NCI-H187 (cell line): Measurements from ENCODE around the gene STK32A.
A peak's percentile ranks its signal among the peaks of the same experiment; 100 is the strongest.
"Not testable (repeated sequence)": the region's sequence is repeated elsewhere in the genome, so short reads cannot be mapped to it uniquely, and the experiment has no call there.

Source experiments
- DNase-seq, 2 experiments: peaks; one replicate each; lab custom pipeline; 2025; lab: John Stamatoyannopoulos, UW

Gene STK32A

DNA sequence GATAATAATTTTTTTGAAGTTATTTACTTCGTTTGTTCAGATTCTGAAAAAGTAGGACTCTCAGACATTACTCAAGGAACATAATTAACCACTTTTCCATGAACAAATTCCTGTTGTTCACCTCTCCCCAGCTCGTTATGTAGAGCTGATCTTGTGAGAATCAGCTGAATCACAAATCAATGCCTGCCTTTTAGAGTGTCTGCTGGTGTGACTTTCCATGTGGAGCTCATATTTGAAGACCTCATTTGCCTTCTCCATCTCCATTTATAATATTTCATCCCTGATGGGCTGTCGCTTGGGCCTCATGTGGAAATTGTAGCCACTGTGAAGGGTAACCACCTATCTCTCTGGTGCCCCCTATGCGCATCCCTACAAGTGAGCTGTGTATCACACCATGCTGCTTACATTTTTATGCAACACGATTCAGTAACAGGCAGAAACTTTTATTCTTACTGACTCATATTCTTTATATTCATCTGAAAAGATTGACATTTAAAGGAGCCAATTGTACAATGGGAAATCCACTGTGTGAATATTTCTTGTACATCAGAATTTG, 111.3 kb downstream of the STK32A start:
- no peak for DNase-seq

DNA sequence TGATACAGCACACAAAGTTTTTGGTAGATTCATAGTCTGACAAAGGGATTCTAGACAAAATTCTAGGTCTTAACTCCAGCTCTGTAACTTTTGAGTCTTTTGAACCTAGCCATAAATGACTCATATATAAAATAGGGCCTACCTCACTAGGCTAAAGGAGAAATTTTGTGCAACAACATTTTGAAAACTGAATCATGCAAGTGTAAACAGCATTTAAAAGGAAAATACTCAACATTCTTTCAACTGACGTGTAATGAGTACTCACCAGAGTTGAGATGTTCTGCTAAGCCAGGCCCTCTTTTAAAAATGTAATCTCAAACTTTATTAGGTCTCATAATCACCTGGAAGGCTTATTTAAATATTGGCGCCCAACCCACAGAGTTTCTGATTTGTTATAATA, 113.2 kb downstream of the STK32A start:
- DNase-seq = no peak

DNA sequence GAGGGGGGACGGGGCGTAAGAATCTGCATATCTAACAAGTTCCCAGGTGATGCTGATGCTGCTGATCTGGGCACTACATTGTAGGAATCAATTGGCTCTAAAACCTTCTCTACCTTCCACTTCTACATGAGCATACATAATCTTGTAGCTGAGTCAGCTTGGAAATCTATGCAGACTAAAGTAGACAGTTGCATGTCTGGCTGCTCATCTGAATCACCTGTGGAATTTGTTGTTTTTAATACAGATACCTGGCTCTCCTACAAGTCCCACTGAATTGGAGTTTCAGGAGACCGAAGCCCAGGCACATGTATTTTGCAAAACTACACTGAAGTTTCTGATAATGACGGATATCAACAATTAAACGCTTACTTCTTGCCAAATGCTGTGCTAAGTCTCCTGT, 113.6 kb downstream of the STK32A start:
- DNase-seq = no peak

DNA sequence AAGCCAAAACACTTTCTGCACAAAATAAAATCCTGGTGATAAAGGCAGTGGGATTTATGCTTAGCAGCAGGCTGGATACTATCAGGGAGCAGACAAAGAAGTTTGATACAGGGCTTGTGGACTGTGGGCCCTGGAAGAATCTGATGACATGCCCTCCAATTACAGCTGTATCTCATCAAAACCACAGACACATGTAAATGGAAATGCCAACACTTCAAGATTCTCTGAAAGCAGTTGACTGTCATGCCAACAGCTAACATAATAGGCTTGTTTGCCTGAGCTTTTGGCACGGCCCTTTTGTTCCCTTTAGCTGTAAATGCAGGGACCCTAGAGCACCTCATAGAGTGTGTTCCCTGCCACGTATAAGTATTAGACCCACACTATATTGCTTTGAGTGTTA, 114.4 kb downstream of the STK32A start:
- no peak for DNase-seq

DNA sequence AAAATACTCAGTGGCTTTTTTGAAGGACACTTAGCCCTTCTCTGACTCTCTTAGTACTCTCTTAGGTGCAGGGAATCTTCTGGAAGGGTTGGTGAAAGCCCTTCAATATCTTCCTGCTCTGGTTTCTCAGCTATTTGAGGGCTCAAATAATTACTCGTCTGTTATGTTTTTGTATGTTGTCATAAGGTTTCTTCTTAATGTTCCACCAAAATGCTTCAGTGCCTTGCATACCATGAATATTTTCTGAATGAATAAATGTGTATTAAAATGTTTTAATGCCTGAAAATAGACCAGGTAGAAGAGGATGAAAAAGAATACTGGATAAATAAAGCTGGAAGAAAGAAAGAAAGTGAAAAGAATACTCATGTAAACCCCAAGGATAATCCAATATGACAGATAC, 124.3 kb downstream of the STK32A start:
- DNase-seq = no peak

- no peak for DNase-seq
These were observed 124.8 kb downstream of the STK32A start for GRCh38 chr5:147359581-147359980.

- no peak for DNase-seq
These were observed 126.0 kb downstream of the STK32A start for GRCh38 chr5:147360816-147361215.

DNA sequence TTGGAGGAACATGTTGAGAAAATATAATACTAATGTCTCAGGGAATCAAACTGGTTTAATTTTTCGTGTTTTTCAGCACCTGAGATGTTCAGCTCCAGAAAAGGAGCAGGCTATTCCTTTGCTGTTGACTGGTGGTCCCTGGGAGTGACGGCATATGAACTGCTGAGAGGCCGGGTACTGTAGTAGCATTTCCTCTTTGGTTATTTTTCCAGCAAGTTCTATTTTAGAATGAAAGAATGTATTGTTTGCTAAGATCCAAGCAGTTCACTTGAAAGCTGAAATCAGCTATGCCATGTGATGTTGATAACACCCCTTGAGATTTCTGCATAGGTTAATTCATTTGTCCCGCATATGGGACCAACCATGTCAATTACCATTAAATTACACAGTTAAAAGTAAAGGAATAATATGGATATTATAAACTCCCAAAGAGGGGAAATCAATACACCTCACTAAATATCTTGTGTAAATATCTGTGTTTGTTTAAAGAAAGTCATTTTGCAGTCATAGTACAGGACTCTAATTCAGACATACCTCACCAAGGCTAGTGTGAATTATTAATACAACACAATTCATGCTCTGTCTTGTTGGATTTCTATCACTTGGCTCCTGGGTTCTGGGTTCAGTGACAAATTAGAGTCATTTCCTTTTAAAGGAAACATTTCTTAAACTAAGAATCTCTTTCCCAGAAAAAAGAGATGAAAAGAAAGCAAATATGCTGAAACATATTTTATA, 126.8 kb downstream of the STK32A start:
- DNase-seq = no peak

- DNase-seq = not testable (repeated sequence)
These were observed 132.6 kb downstream of the STK32A start for GRCh38 chr5:147367381-147367780.

- no peak for DNase-seq
These were observed 135.0 kb downstream of the STK32A start for GRCh38 chr5:147369742-147370374.

DNA sequence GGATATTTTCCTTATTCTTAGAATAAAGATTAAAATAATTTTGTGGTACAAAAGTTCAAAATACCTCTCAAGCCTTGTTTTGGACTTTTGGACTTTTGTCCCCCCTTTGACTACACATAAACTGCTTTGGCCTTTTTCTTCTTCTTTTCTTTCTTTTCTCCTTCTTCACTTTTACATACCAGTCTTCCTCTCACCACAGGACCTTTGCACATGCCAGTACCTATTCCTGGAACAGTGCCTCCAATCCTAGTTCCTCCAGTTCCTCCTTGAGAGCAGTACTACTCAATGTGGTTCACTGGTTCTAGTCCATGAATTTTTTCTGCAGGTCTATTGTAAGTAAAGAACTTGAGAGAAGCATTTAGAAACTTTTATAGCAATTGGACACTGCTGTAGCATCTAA, 136.5 kb downstream of the STK32A start:
- DNase-seq = no peak

- no peak for DNase-seq
These were observed 137.4 kb downstream of the STK32A start for GRCh38 chr5:147372191-147372590.

DNA sequence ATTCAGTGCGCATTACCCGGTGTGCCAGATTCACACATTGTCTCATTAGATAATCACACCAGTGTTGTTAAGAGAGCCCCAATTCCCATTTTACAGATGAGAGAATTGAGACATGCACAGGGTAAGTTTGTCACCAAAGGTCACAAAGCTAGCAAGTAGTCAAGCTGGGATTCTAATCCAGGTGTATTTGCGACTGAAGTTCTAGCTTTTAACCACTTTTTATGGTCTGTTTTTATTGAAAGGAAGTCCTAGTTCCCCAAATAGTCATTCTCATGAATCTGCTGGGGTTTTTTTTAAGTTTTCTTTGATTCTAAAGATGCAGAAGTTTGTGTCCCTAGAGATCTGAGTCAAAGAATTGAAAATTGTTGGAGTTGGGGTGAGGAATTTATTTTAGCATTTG, 138.5 kb downstream of the STK32A start:
- no peak for DNase-seq

- no peak for DNase-seq
These were observed 140.3 kb downstream of the STK32A start for GRCh38 chr5:147375151-147375550.

GRCh38 chr5:147377682-147378081, 142.9 kb downstream of the STK32A start:
- DNase-seq = no peak

DNA sequence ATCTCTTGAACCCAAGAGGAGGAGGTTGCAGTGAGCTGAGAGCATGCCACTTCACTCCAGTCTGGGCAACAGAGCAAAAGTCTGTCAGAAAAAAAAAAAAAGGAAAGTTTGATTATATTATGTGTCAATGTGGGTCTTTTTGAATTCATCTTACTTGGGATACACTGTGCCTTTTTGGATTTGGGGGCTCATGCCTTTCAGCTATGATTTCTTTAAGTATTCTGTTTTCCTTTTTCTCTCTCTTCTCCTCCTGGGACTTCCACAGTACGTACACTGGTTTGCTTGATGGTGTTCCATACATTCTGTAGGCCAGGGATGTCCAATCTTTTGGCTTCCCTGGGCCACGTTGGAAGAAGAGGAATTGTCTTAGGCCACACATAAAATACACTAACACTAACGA, 146.7 kb downstream of the STK32A start:
- no peak for DNase-seq

GRCh38 chr5:147382776-147383175, 147.9 kb downstream of the STK32A start:
- DNase-seq = no peak

DNA sequence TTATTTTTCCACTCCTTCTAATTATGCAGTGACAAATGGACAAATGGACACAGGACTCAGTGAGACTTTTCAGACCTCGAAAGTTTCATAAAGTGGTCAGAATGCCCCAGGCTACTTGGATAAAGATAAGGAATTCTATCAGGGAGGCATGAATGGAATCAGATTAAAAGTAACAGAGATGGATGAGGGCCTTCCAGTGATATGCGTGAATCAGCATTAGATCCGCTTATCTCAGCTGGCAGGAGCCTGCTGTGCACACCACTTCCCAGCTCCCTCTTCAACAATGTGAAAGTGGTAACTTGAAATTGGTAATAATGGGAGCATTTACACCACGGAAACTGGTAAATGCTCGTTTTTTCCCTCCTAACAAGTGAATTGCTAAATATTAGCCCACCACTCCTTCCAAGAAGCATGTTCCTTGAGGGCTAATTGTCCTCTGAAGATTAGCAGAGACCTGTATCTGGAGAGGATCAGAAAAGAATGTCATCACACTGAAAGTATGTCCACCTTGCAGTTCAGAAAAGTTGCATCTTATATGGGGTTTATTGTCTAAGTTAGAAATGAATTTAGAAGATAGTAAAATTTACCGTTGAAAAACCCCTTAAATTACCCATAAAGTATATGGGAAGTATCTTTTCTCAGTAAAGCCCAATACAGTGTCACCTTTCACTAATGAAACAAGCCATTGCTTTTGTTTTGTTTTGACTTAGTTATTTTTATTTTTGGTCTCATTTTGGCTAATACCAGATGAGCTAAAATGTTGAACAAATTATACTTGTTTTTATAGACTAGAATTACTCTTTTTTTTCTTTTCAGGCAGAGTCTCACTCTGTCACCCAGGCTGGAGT, 149.7 kb downstream of the STK32A start:
- no peak for DNase-seq

- DNase-seq = no peak
These were observed 152.3 kb downstream of the STK32A start for GRCh38 chr5:147387109-147387508.

- peak; percentile 77 to 84 for DNase-seq
These were observed 153.6 kb downstream of the STK32A start for GRCh38 chr5:147388184-147389108.

- no peak for DNase-seq
These were observed 155.9 kb downstream of the STK32A start for GRCh38 chr5:147390654-147391225.
